HFF-Myc (cell line): ENCODE results near the gene UFSP1.

Experiments
- DNase-seq: peaks from one replicate; pipeline ENCODE4 v3.0.0-alpha.2; 2011; ENCODE audit warnings: low read depth; ENCODE audit errors: extremely low read depth
- H3K4me3 ChIP-seq: replicated peaks from 2 replicates; pipeline ENCODE4 v1.5.1; 2011; ENCODE audit warnings: low read depth, mild to moderate bottlenecking, control low read depth, low read length
- CTCF ChIP-seq: IDR thresholded peaks from 2 replicates; pipeline ENCODE4 v1.5.1; 2012; ENCODE audit warnings: mild to moderate bottlenecking, low read depth, low read length, control low read depth; ENCODE audit errors: missing control alignments

UFSP1 gene

GRCh38 chr7:100885440-100886141 lies 3.9 kb downstream of the UFSP1 start:
- no peak for TF ChIP-seq CTCF
- no peak for DNase-seq
- no peak overlapping the region for H3K4me3 ChIP-seq

GRCh38 chr7:100884736-100885439 lies 4.6 kb downstream of the UFSP1 start:
- no peak for DNase-seq
- no peak overlapping the region for H3K4me3 ChIP-seq
- no peak for TF ChIP-seq CTCF

GRCh38 chr7:100882785-100883526 lies 6.6 kb downstream of the UFSP1 start:
- DNase-seq, result no peak
- H3K4me3 ChIP-seq, result no peak overlapping the region
- TF ChIP-seq CTCF, result no peak

GRCh38 chr7:100882201-100882600 lies 7.3 kb downstream of the UFSP1 start:
- H3K4me3 ChIP-seq, result no peak overlapping the region
- no peak for TF ChIP-seq CTCF
- DNase-seq, result no peak

- TF ChIP-seq CTCF, result no peak
- DNase-seq, result no peak
- H3K4me3 ChIP-seq, result no peak overlapping the region
Observed at GRCh38 chr7:100881136-100881535, 8.4 kb downstream of the UFSP1 start.

GRCh38 chr7:100880645-100881044 lies 8.9 kb downstream of the UFSP1 start:
- no peak for TF ChIP-seq CTCF
- DNase-seq, result no peak
- H3K4me3 ChIP-seq, result no peak overlapping the region
